HCT116 (cell line): Measurements from ENCODE around the gene SAMD9. TPM values are rescaled to one million over a fixed set of nuclear protein-coding genes. Genes with fewer than 3 reads are reported as not detected.

Source experiments
- ATAC-seq: fragments of 200-7000 bp; cut with Tn5 transposase; 2 replicates; pipeline ENCODE4 v1.9.1; 2020; ENCODE audit warnings: mild to moderate bottlenecking, moderate library complexity
- BruUV-seq: library from RNA; stranded (reverse); fragments of 400-500 nt; replicated peaks from 2 replicates; lab custom pipeline; 2021; lab: Mats Ljungman, UMichigan
- CTCF ChIA-PET: fragments of 300-600 bp; sonication (Branson Sonifier 250); formaldehyde crosslinking; loops from one replicate; lab custom pipeline; 2021; ENCODE audit warnings: antibody characterized with exemption; lab: Charles Lee
- POLR2A ChIA-PET: fragments of 300-600, 350-600 bp; sonication (Branson Sonifier 250); formaldehyde crosslinking; loops from one replicate; lab custom pipeline; 2021; ENCODE audit warnings: antibody characterized with exemption; lab: Charles Lee
- RAD21 ChIA-PET, 2 experiments: fragments of 300-600 bp; sonication (Branson Sonifier 250); formaldehyde crosslinking; loops; one replicate each; lab custom pipeline; 2023; ENCODE audit warnings: low total read pairs in 2 of 2; ENCODE audit not compliant: uncharacterized antibody in 2 of 2, unreplicated experiment in 2 of 2, low non-redundant PET in 1 of 2; lab: Charles Lee
- DNase-seq: peaks from one replicate; pipeline ENCODE4 v3.0.0-alpha.2; 2010; ENCODE audit warnings: low read depth, low spot score
- H2AFZ ChIP-seq: fragments of 200-600 bp; shearing (Covaris generic), sonication (generic); 2 replicates; pipeline ENCODE4 v1.6.1; 2017; ENCODE audit warnings: low read depth, mixed run types, mixed read lengths, antibody characterized with exemption, low read length; ENCODE audit not compliant: poor library complexity, severe bottlenecking
- H3K27ac ChIP-seq: 2 replicates; pipeline ENCODE4 v1.5.1; 2012; ENCODE audit warnings: low read depth, low read length
- H3K27me3 ChIP-seq: fragments of 200-600 bp; sonication (generic); 2 replicates; pipeline ENCODE4 v1.6.1; 2016; ENCODE audit warnings: mixed run types, low read length, mixed read lengths; ENCODE audit not compliant: insufficient read depth
- H3K36me3 ChIP-seq, 2 experiments: fragments of 200-500 bp in 1 of 2; fragments of 200-600 bp in 1 of 2; sonication (Bioruptor generic) in 1 of 2; sonication (generic) in 1 of 2; 2 replicates each; pipeline versions ENCODE4 v1.5.1 to v1.6.1; 2014 to 2016; ENCODE audit warnings: low read length in 2 of 2, inconsistent platforms in 1 of 2, mixed read lengths in 1 of 2, mixed run types in 1 of 2; ENCODE audit not compliant: insufficient read depth in 2 of 2, control insufficient read depth in 1 of 2
- H3K4me1 ChIP-seq, 2 experiments: fragments of 200-600 bp in 1 of 2; sonication (generic) in 1 of 2; 2 replicates each; pipeline versions ENCODE4 v1.5.1 to v1.6.1; 2012 to 2017; ENCODE audit warnings: low read length in 2 of 2, inconsistent platforms in 1 of 2, mild to moderate bottlenecking in 1 of 2, mixed read lengths in 1 of 2, mixed run types in 1 of 2, moderate library complexity in 1 of 2; ENCODE audit not compliant: insufficient read depth in 2 of 2, control insufficient read depth in 1 of 2
- H3K4me2 ChIP-seq: fragments of 200-600 bp; sonication (generic); 2 replicates; pipeline ENCODE4 v1.6.1; 2017; ENCODE audit warnings: mixed run types, low read length, mixed read lengths
- H3K4me3 ChIP-seq, 2 experiments: fragments of 200-600 bp in 1 of 2; sonication (generic) in 1 of 2; replicated peaks in 1 of 2; 2 replicates each; pipeline ENCODE4 v1.5.1; 2011 to 2016; ENCODE audit warnings: low read length in 2 of 2, control low read depth in 1 of 2, low read depth in 1 of 2, mild to moderate bottlenecking in 1 of 2, mixed read lengths in 1 of 2, mixed run types in 1 of 2
- H3K79me2 ChIP-seq: fragments of 200-600 bp; sonication (generic); 2 replicates; pipeline ENCODE4 v1.6.1; 2017; ENCODE audit warnings: mild to moderate bottlenecking, mixed run types, low read length, moderate library complexity, mixed read lengths; ENCODE audit not compliant: insufficient read depth
- H3K9ac ChIP-seq: fragments of 200-600 bp; sonication (generic); 2 replicates; pipeline ENCODE4 v1.6.1; 2016; ENCODE audit warnings: low read length, mixed read lengths
- H3K9me2 ChIP-seq: fragments of 200-600 bp; sonication (generic), shearing (Covaris generic); 2 replicates; pipeline ENCODE4 v1.6.1; 2017; ENCODE audit warnings: mixed run types, mild to moderate bottlenecking, moderate library complexity; ENCODE audit not compliant: insufficient read depth
- H3K9me3 ChIP-seq, 2 experiments: fragments of 200-500 bp in 1 of 2; fragments of 200-600 bp in 1 of 2; sonication (Bioruptor generic) in 1 of 2; sonication (generic) in 1 of 2; 2 replicates each; pipeline ENCODE4 v1.6.1; 2014 to 2017; ENCODE audit warnings: low read length in 2 of 2, mixed read lengths in 2 of 2, inconsistent platforms in 1 of 2, low read depth in 1 of 2, mild to moderate bottlenecking in 1 of 2, mixed run types in 1 of 2, moderate library complexity in 1 of 2; ENCODE audit not compliant: control insufficient read depth in 1 of 2, insufficient read depth in 1 of 2
- H4K20me1 ChIP-seq: fragments of 200-600 bp; sonication (generic), shearing (Covaris generic); 2 replicates; pipeline ENCODE4 v1.6.1; 2017; ENCODE audit warnings: mixed run types, mild to moderate bottlenecking, moderate library complexity; ENCODE audit not compliant: insufficient read depth
- CBX3 ChIP-seq: IDR thresholded peaks from 2 replicates; pipeline ENCODE4 v1.6.1; 2012; ENCODE audit warnings: low read depth
- EGR1 ChIP-seq: IDR thresholded peaks from 2 replicates; pipeline ENCODE4 v1.6.1; 2012; ENCODE audit warnings: low read depth
- FOSL1 ChIP-seq: IDR thresholded peaks from 2 replicates; pipeline ENCODE4 v1.6.1; 2012; ENCODE audit warnings: low read depth
- JUND ChIP-seq: IDR thresholded peaks from 2 replicates; pipeline ENCODE4 v1.6.1; 2012
- POLR2A ChIP-seq: IDR thresholded peaks from 2 replicates; pipeline ENCODE4 v1.7.0; 2011; ENCODE audit warnings: borderline replicate concordance; ENCODE audit not compliant: insufficient read depth, insufficient read length; ENCODE audit errors: extremely low read depth
- POLR2AphosphoS5 ChIP-seq: IDR thresholded peaks from 2 replicates; pipeline ENCODE4 v1.6.1; 2011; ENCODE audit warnings: mild to moderate bottlenecking, low read depth, low read length, moderate library complexity
- TCF7L2 ChIP-seq: IDR thresholded peaks from 2 replicates; pipeline ENCODE4 v1.7.0; 2011; ENCODE audit warnings: borderline replicate concordance, inconsistent platforms; ENCODE audit not compliant: insufficient read depth, insufficient read length; ENCODE audit errors: extremely low read depth
- ZNF274 ChIP-seq: fragments of 200-500 bp; sonication (Bioruptor generic); IDR thresholded peaks from 2 replicates; pipeline ENCODE4 v1.6.1; 2014; ENCODE audit warnings: mild to moderate bottlenecking, low read depth, low read length, inconsistent platforms
- intact Hi-C: fragments of 100-400 bp; cut with micrococcal nuclease; formaldehyde crosslinking; loops from 2 replicates; pipeline ENCODE4 v1.10.0; 2022
- total RNA-seq: library from RNA; stranded (reverse); gene quantifications from one replicate; pipeline ENCODE4 v1.2.1, GENCODE V29; 2021; ENCODE audit not compliant: unreplicated experiment
- TF ChIP-seq, protein P1 (sequence below): IDR thresholded peaks from 2 replicates; pipeline ENCODE4 v1.6.1; 2012
- TF ChIP-seq, protein P2 (sequence below): IDR thresholded peaks from 2 replicates; pipeline ENCODE4 v1.6.1; 2012; ENCODE audit warnings: low read depth

Gene SAMD9
- total RNA-seq, 1 experiment from 2014 or later: 5.3 TPM

DNA sequence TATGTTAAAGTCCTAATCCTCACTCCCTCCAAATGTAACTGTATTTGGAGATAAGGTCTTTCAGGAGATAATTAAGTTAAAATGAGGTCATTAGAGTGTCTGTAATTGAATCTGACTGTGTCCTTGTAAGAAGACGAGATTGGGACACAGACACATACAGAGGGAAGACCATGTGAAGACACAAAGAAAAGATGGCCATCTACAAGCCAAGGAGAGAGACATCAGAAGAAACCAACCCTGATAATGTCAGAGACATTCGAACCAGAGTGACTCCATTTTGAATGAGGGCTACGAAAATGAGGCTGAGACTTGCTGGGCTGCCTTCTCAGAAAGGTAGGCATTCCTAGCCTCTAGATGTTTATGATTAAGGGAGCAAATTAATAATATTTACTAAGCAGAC lies 30.9 kb upstream of the SAMD9 start:
- Histone ChIP-seq H3K9ac (no peak overlapping the region), H3K36me3 (no peaks in the 10 kb centered on the region), H3K4me3 (no peak overlapping the region), H2AFZ (no peak overlapping the region), H3K27ac (no peak overlapping the region), H3K4me1 (no peaks in the 10 kb centered on the region), H3K9me3 (no peaks in the 10 kb centered on the region), H3K79me2 (no peaks in the 10 kb centered on the region), H3K9me2 (no peaks in the 10 kb centered on the region; the same call in none of the 2 replicates), H3K4me2 (no peak overlapping the region), H4K20me1 (no peaks in the 10 kb centered on the region), H3K27me3 (no peaks in the 10 kb centered on the region)
- no TSS peak for BruUV-seq
- ATAC-seq: no peak
- POLR2A ChIA-PET: no interaction called here
- RAD21 ChIA-PET: no interaction called here
- TF ChIP-seq ZNF274: no peak
- no peak for TF ChIP-seq POLR2AphosphoS5
- TF ChIP-seq, protein P1, sequence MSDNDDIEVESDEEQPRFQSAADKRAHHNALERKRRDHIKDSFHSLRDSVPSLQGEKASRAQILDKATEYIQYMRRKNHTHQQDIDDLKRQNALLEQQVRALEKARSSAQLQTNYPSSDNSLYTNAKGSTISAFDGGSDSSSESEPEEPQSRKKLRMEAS: no peak
- no peak for TF ChIP-seq JUND
- no peak for TF ChIP-seq POLR2A
- no peak for TF ChIP-seq EGR1
- no peak for TF ChIP-seq CBX3
- CTCF ChIA-PET: no interaction called here
- intact Hi-C loops: no loop called here
- DNase-seq: no peak

DNA sequence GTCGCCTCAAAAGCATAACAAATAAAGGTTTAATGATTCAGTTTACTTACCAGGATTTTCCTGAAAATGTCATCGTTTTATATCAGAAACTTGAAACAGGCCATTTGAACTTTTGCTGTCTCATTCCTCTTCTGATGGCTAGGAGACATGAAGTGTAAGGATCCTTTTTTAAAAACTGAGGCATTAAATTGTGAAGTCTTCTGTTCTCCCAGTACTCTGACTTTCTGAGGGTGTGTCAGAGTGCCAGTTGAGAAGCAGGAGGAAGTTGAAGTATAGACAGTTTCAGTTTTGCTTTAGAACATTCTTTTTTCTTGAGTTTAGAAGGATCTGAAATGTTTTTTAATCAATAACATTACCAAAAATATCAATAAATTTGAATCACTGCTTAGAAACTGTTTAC lies 30.4 kb upstream of the SAMD9 start, which contains the start of gene SAMD9L:
Gene SAMD9L, minus strand, starts transcription at position 242 of the 400 bp plus-strand sequence. CDS start 12,414 bp downstream, outside the sequence.
- Histone ChIP-seq H3K27ac (no peak within 1 kb of the TSS), H3K9ac (no peak within 1 kb of the TSS), H3K9me3 (no peaks in the 10 kb centered on the region), H3K79me2 (no peaks in the 10 kb centered on the region), H3K4me2 (no peak within 1 kb of the TSS), H3K9me2 (no peaks in the 10 kb centered on the region; the same call in 1 of the 2 replicates), H3K4me3 (no peak within 1 kb of the TSS), H2AFZ (no peak within 1 kb of the TSS), H4K20me1 (no peaks in the 10 kb centered on the region), H3K36me3 (no peaks in the 10 kb centered on the region), H3K27me3 (no peaks in the 10 kb centered on the region), H3K4me1 (no peaks in the 10 kb centered on the region)
- TF ChIP-seq FOSL1 (no peak), JUND (no peak), TCF7L2 (no peak)
- TF ChIP-seq, protein P2, sequence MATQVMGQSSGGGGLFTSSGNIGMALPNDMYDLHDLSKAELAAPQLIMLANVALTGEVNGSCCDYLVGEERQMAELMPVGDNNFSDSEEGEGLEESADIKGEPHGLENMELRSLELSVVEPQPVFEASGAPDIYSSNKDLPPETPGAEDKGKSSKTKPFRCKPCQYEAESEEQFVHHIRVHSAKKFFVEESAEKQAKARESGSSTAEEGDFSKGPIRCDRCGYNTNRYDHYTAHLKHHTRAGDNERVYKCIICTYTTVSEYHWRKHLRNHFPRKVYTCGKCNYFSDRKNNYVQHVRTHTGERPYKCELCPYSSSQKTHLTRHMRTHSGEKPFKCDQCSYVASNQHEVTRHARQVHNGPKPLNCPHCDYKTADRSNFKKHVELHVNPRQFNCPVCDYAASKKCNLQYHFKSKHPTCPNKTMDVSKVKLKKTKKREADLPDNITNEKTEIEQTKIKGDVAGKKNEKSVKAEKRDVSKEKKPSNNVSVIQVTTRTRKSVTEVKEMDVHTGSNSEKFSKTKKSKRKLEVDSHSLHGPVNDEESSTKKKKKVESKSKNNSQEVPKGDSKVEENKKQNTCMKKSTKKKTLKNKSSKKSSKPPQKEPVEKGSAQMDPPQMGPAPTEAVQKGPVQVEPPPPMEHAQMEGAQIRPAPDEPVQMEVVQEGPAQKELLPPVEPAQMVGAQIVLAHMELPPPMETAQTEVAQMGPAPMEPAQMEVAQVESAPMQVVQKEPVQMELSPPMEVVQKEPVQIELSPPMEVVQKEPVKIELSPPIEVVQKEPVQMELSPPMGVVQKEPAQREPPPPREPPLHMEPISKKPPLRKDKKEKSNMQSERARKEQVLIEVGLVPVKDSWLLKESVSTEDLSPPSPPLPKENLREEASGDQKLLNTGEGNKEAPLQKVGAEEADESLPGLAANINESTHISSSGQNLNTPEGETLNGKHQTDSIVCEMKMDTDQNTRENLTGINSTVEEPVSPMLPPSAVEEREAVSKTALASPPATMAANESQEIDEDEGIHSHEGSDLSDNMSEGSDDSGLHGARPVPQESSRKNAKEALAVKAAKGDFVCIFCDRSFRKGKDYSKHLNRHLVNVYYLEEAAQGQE: no peak
- TF ChIP-seq, protein P1: no peak
- POLR2A ChIA-PET: no interaction called here
- DNase-seq (no peak), ATAC-seq (no peak)
- BruUV-seq: no TSS peak
- intact Hi-C loops: no loop called here
- RAD21 ChIA-PET: no interaction called here
- CTCF ChIA-PET: no interaction called here
